Measurements from ENCODE around the gene P2RY8.

Gene P2RY8

GRCh38 chrX:1417921-1418771 lies 118.8 kb downstream of the P2RY8 start:
- Histone ChIP-seq H3K9me3 (ENCODE audit: control insufficient read depth in 1 of 2, low read length in 2 of 2) (peaks cover 0 to 17% of the 10 kb centered on the region in 2 donors), H3K27me3 (ENCODE audit: low read depth, low read length) (no peaks in the 10 kb centered on the region), H3K36me3 (ENCODE audit: control insufficient read depth in 1 of 2, insufficient read depth in 2 of 2, low read length in 2 of 2) (peaks cover 22 to 76% of the 10 kb centered on the region in 2 donors), H3K4me1 (ENCODE audit: control insufficient read depth in 1 of 2, insufficient read depth in 2 of 2, low read length in 2 of 2) (no peaks in the 10 kb centered on the region), H3K27ac (ENCODE audit: low read length) (no peak overlapping the region), H3K4me3 (ENCODE audit: low read depth in 1 of 2, low read length in 2 of 2) (peak overlapping the region in 1 of 2 donors; percentile 14)

- H3K36me3 ChIP-seq (ENCODE audit: control insufficient read depth in 1 of 2, insufficient read depth in 2 of 2, low read length in 2 of 2): peaks cover 22 to 76% of the 10 kb centered on the region in 2 donors
Observed at GRCh38 chrX:1416965-1417760, 119.8 kb downstream of the P2RY8 start.

GRCh38 chrX:1416327-1416784 lies 120.6 kb downstream of the P2RY8 start:
- Histone ChIP-seq H3K4me3 (ENCODE audit: low read depth in 1 of 2, low read length in 2 of 2) (no peak overlapping the region), H3K27me3 (ENCODE audit: low read depth, low read length) (no peaks in the 10 kb centered on the region), H3K9me3 (ENCODE audit: control insufficient read depth in 1 of 2, low read length in 2 of 2) (peaks cover 0 to 4% of the 10 kb centered on the region in 2 donors), H3K36me3 (ENCODE audit: control insufficient read depth in 1 of 2, insufficient read depth in 2 of 2, low read length in 2 of 2) (peaks cover 18 to 70% of the 10 kb centered on the region in 2 donors), H3K27ac (ENCODE audit: low read length) (no peak overlapping the region), H3K4me1 (ENCODE audit: control insufficient read depth in 1 of 2, insufficient read depth in 2 of 2, low read length in 2 of 2) (no peaks in the 10 kb centered on the region)

More at GRCh38 chrX:1416965-1417760, 119.8 kb downstream of the P2RY8 start:
- Histone ChIP-seq H3K4me3 (ENCODE audit: low read depth in 1 of 2, low read length in 2 of 2) (no peak overlapping the region), H3K27me3 (ENCODE audit: low read depth, low read length) (no peaks in the 10 kb centered on the region), H3K9me3 (ENCODE audit: control insufficient read depth in 1 of 2, low read length in 2 of 2) (peaks cover 0 to 11% of the 10 kb centered on the region in 2 donors), H3K27ac (ENCODE audit: low read length) (no peak overlapping the region), H3K4me1 (ENCODE audit: control insufficient read depth in 1 of 2, insufficient read depth in 2 of 2, low read length in 2 of 2) (no peaks in the 10 kb centered on the region)

Data from muscle layer of duodenum (tissue), 2 donors.